ENCODE data around the gene SCFD2. TPM values are rescaled to one million over a fixed set of nuclear protein-coding genes. Genes with fewer than 3 reads are reported as not detected.
"Not testable (repeated sequence)": the region's sequence is repeated elsewhere in the genome, so short reads cannot be mapped to it uniquely, and the experiment has no call there.

The SCFD2 gene
- total RNA-seq, 2 donors from 2014 or later: 19.3 to 26.7 TPM

GRCh38 chr4:53273726-53274125 lies 92.1 kb downstream of the SCFD2 start:
- ATAC-seq (no peak), DNase-seq (no peak)
- no peak overlapping the region for H3K4me3 Mint-ChIP-seq
- no peaks in the 10 kb centered on the region for H3K9me3 ChIP-seq (ENCODE audit: control insufficient read depth, low read length, poor library complexity, severe bottlenecking)
- peaks cover 3% of the 10 kb centered on the region for H3K4me1 Mint-ChIP-seq
- H3K36me3 Mint-ChIP-seq (ENCODE audit: low read depth): peaks cover under 1% of the 10 kb centered on the region
- H3K27ac Mint-ChIP-seq: no peak overlapping the region
- H3K27me3 Mint-ChIP-seq: no peaks in the 10 kb centered on the region

DNA sequence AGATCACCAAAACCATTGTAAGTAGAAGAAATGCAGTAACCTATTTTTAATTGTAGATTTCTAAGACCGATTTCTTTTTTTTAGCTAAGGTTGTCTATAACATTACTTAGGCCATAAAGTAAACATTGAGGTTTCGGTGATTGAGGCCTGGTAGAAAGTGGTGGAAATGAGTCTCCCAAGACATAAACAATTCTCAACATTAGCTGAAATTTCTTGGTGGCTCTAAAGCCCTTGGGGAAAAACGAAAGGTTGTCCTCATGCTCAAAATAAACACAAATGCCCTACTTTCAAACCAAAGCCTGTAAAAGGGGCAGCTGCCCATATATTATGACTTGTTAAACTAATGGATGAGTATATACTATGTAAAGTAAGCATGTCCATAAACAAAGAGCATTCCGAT lies 98.8 kb downstream of the SCFD2 start:
- no peak overlapping the region for H3K4me3 Mint-ChIP-seq
- peaks cover 6% of the 10 kb centered on the region for H3K36me3 Mint-ChIP-seq (ENCODE audit: low read depth)
- DNase-seq (no peak), ATAC-seq (no peak)
- H3K9me3 ChIP-seq (ENCODE audit: control insufficient read depth, low read length, poor library complexity, severe bottlenecking): no peaks in the 10 kb centered on the region
- H3K27ac Mint-ChIP-seq: no peak overlapping the region
- no peaks in the 10 kb centered on the region for H3K27me3 Mint-ChIP-seq
- H3K4me1 Mint-ChIP-seq: no peaks in the 10 kb centered on the region

- not testable (repeated sequence) for ATAC-seq; H3K4me1 Mint-ChIP-seq; H3K9me3 ChIP-seq (ENCODE audit: control insufficient read depth, low read length, poor library complexity, severe bottlenecking); H3K4me3 Mint-ChIP-seq; H3K36me3 Mint-ChIP-seq (ENCODE audit: low read depth); H3K27me3 Mint-ChIP-seq; DNase-seq; H3K27ac Mint-ChIP-seq
Measured at GRCh38 chr4:53255986-53256385, 109.9 kb downstream of the SCFD2 start.

DNA sequence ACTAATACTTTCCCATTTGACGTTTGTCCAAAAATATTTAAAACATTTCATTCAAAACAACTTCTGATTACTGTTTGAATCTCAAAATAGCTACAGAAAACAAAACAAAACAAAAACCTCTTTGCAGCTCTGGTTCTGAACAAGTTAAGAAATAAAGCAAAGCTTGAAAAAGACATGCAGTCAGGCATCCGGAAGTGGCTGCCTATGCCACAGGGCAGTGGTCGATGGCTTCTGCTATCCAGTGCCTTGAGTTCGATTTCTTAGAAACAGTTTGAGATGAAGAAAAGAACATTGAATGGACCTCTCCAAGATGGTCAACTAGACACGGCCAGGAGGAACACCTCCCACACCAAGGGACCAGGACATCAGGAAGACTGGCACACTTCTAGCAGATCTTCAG lies 125.3 kb downstream of the SCFD2 start:
- Mint-ChIP-seq H3K4me1 (peaks cover 3% of the 10 kb centered on the region), H3K36me3 (ENCODE audit: low read depth) (no peaks in the 10 kb centered on the region), H3K27me3 (no peaks in the 10 kb centered on the region), H3K4me3 (no peak overlapping the region), H3K27ac (no peak overlapping the region)
- DNase-seq (no peak), ATAC-seq (no peak)
- no peaks in the 10 kb centered on the region for H3K9me3 ChIP-seq (ENCODE audit: control insufficient read depth, low read length, poor library complexity, severe bottlenecking)

GRCh38 chr4:53238352-53238751 lies 127.5 kb downstream of the SCFD2 start:
- not testable (repeated sequence) for H3K4me3 Mint-ChIP-seq; ATAC-seq; H3K36me3 Mint-ChIP-seq (ENCODE audit: low read depth); H3K4me1 Mint-ChIP-seq; H3K27ac Mint-ChIP-seq; H3K9me3 ChIP-seq (ENCODE audit: control insufficient read depth, low read length, poor library complexity, severe bottlenecking); H3K27me3 Mint-ChIP-seq; DNase-seq

- not testable (repeated sequence) for H3K9me3 ChIP-seq (ENCODE audit: control insufficient read depth, low read length, poor library complexity, severe bottlenecking); H3K4me3 Mint-ChIP-seq; ATAC-seq; H3K27me3 Mint-ChIP-seq; H3K4me1 Mint-ChIP-seq; H3K27ac Mint-ChIP-seq; H3K36me3 Mint-ChIP-seq (ENCODE audit: low read depth); DNase-seq
Measured at GRCh38 chr4:53237811-53238210, 128.1 kb downstream of the SCFD2 start.

GRCh38 chr4:53236624-53237023 lies 129.2 kb downstream of the SCFD2 start:
- H3K27ac Mint-ChIP-seq; H3K27me3 Mint-ChIP-seq; DNase-seq; ATAC-seq; H3K4me3 Mint-ChIP-seq; H3K36me3 Mint-ChIP-seq (ENCODE audit: low read depth); H3K4me1 Mint-ChIP-seq; H3K9me3 ChIP-seq (ENCODE audit: control insufficient read depth, low read length, poor library complexity, severe bottlenecking): not testable (repeated sequence)

DNA sequence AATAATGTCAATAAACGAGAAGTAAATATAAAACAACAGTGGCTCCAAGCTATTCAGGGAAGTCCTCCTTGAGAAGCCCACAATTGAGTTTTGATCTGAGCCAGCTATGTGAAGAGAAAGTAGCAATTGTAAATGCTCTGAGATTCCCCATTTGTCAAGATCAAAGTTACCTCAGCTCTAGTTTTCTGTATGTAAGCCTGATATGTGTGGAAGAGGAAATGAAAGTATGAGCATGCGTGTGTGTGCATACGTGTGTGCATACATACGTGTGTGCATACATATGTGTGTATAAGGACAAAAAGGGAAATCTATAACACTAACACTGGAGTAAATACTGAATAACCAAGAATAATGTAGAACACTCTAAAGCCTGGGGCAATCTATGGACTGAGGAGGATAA lies 130.3 kb downstream of the SCFD2 start:
- no peaks in the 10 kb centered on the region for H3K9me3 ChIP-seq (ENCODE audit: control insufficient read depth, low read length, poor library complexity, severe bottlenecking)
- ATAC-seq (no peak), DNase-seq (no peak)
- no peaks in the 10 kb centered on the region for H3K27me3 Mint-ChIP-seq
- no peak overlapping the region for H3K4me3 Mint-ChIP-seq
- peaks cover 3% of the 10 kb centered on the region for H3K4me1 Mint-ChIP-seq
- no peak overlapping the region for H3K27ac Mint-ChIP-seq
- peaks cover 2% of the 10 kb centered on the region for H3K36me3 Mint-ChIP-seq (ENCODE audit: low read depth)

DNA sequence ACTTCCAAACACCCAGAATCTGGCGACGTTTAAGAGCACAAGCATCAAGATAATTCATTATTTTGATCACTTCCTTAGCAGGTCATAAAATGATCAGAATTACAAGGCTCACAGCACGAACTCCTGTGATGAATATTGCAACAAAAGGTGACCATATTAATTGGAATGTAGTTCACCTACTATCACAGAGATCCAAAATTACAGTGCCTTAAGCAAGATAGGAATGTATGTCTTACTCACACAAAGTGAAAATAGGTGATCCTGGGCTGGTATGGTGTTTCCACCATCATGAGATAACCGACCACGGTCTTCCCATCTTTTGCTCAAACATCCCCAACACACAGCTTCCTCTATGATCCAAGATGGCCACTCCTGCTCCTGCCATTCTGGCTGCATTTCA lies 131.2 kb downstream of the SCFD2 start:
- no peak for ATAC-seq
- peaks cover 2% of the 10 kb centered on the region for H3K36me3 Mint-ChIP-seq (ENCODE audit: low read depth)
- H3K27ac Mint-ChIP-seq: no peak overlapping the region
- H3K9me3 ChIP-seq (ENCODE audit: control insufficient read depth, low read length, poor library complexity, severe bottlenecking): no peaks in the 10 kb centered on the region
- no peaks in the 10 kb centered on the region for H3K27me3 Mint-ChIP-seq
- H3K4me3 Mint-ChIP-seq: no peak overlapping the region
- peaks cover 3% of the 10 kb centered on the region for H3K4me1 Mint-ChIP-seq
- no peak for DNase-seq

DNA sequence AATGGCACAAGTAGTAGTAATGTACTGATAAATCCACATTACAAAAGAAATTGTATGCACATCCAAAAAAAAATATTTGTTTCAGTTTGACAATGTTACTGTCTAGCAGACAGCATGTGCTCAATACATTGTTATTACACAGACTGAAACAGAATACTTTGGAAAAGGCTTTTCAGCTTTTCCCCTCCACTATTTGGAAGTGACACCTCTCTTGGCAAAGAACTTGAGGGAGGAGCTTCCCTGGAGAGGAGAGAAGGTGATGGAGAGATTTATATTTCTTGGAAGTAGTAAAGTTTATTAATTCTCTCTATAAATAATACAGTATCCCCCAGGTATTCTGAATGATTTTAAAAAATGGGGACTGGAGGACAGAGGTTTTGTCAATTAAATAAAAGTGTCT lies 131.8 kb downstream of the SCFD2 start:
- H3K27me3 Mint-ChIP-seq: no peaks in the 10 kb centered on the region
- DNase-seq (no peak), ATAC-seq (no peak)
- H3K9me3 ChIP-seq (ENCODE audit: control insufficient read depth, low read length, poor library complexity, severe bottlenecking): no peaks in the 10 kb centered on the region
- H3K27ac Mint-ChIP-seq: no peak overlapping the region
- peaks cover 2% of the 10 kb centered on the region for H3K36me3 Mint-ChIP-seq (ENCODE audit: low read depth)
- H3K4me1 Mint-ChIP-seq: peaks cover 3% of the 10 kb centered on the region
- no peak overlapping the region for H3K4me3 Mint-ChIP-seq

DNA sequence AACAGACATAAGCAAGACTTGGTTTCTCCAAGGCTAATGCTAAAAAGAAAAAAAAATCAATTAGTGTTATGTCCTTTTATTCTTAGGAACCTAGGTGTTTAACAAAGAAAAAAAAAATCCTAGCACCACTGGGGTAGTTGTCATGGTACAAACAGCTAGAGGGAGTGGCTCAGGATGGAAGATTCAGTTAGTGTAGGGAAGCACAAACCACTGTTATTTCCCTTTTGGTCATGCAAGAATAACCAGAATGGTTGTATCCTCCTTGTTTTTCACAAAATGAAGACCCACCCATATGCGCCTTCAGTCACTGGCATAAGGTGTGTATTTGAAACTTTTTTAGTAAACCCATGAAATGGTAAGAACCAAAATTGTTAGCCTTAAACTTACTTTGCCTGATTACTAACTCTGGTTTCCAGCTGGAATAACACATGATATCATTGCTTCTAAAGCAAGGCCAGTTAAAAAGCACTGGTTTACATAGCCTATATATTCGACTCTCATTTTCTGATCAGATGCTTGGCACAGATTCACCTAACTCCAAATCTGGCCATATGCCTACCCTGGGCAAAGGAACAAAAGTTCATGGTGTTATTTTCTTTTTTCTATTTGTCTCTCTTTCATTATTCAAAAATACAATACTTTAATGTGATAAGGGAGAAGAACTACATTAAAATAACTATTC lies 132.6 kb downstream of the SCFD2 start:
- peaks cover 2% of the 10 kb centered on the region for H3K36me3 Mint-ChIP-seq (ENCODE audit: low read depth)
- ATAC-seq (no peak), DNase-seq (no peak)
- no peaks in the 10 kb centered on the region for H3K9me3 ChIP-seq (ENCODE audit: control insufficient read depth, low read length, poor library complexity, severe bottlenecking)
- H3K4me1 Mint-ChIP-seq: peaks cover 3% of the 10 kb centered on the region
- H3K4me3 Mint-ChIP-seq: no peak overlapping the region
- no peak overlapping the region for H3K27ac Mint-ChIP-seq
- H3K27me3 Mint-ChIP-seq: no peaks in the 10 kb centered on the region

DNA sequence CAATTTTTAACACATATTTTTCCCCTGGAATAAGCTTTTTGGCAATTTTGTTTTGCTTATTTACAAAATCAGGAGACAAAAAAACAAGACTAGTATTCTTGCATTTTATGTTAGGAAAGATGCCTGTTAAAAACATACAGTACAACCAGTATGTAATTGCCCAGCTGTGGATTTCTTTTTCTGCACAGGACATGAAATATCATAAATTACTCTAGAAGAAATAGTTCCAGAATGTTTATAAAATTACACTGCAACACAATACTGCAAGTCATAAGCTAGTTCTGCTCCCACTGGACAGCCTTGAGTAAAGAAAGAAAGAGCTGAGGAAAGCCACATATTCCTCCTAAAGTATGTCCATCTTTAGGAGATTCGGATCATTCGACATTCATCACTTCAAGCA lies 133.5 kb downstream of the SCFD2 start:
- Mint-ChIP-seq H3K27me3 (no peaks in the 10 kb centered on the region), H3K4me3 (no peak overlapping the region), H3K4me1 (peaks cover 3% of the 10 kb centered on the region), H3K36me3 (ENCODE audit: low read depth) (peaks cover 4% of the 10 kb centered on the region), H3K27ac (no peak overlapping the region)
- DNase-seq: no peak
- no peak for ATAC-seq
- H3K9me3 ChIP-seq (ENCODE audit: control insufficient read depth, low read length, poor library complexity, severe bottlenecking): no peaks in the 10 kb centered on the region

DNA sequence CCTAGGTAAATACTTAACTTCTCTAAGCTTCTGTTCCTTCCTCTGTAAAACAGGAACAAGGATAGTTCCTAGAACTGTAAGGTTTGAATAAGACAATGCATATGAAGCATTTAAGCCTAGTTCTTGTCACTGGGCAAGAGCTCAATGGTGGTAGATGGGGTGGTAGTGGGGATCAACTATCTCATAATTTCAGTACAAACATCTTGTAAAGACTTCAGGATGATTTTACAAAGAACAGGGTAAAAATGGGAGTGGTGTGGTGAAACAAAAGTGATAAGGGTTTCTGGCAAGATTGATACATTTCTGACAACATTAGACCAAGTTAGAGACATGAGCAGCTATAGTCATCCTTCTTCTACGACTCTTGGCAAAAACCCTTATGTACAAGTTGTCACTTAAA lies 137.8 kb downstream of the SCFD2 start:
- no peak for ATAC-seq
- Mint-ChIP-seq H3K4me3 (no peak overlapping the region), H3K4me1 (no peaks in the 10 kb centered on the region), H3K36me3 (ENCODE audit: low read depth) (peaks cover 4% of the 10 kb centered on the region), H3K27me3 (no peaks in the 10 kb centered on the region), H3K27ac (no peak overlapping the region)
- no peaks in the 10 kb centered on the region for H3K9me3 ChIP-seq (ENCODE audit: control insufficient read depth, low read length, poor library complexity, severe bottlenecking)
- no peak for DNase-seq

DNA sequence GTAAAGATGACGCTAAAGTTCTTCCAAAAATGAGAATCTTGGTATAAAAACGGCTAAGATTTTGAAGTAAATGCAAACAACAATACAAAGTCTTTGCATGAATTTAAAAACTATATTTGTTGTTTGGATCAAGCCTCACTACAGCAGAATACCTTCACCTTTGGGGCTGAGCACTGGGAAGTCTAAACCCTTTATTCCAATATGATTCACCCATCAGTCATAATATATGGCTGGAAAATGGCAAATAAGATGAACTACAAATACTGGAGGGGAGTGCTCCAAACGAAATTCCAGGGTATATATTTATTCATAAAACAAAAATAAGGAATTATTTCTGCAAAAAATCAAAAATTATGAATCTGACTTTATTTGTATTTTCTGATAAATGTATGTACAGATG lies 138.4 kb downstream of the SCFD2 start:
- DNase-seq (no peak), ATAC-seq (no peak)
- H3K4me3 Mint-ChIP-seq: no peak overlapping the region
- H3K9me3 ChIP-seq (ENCODE audit: control insufficient read depth, low read length, poor library complexity, severe bottlenecking): no peaks in the 10 kb centered on the region
- no peak overlapping the region for H3K27ac Mint-ChIP-seq
- H3K4me1 Mint-ChIP-seq: no peaks in the 10 kb centered on the region
- peaks cover 2% of the 10 kb centered on the region for H3K36me3 Mint-ChIP-seq (ENCODE audit: low read depth)
- H3K27me3 Mint-ChIP-seq: no peaks in the 10 kb centered on the region

All from T-helper 17 cell (primary cell).